Esophagus squamous epithelium (tissue), 5 donors: ENCODE measurements around the gene ORC3. TPM values are rescaled to one million over a fixed set of nuclear protein-coding genes. Genes with fewer than 3 reads are reported as not detected.
A peak's percentile ranks its signal among the peaks of the same experiment; 100 is the strongest.

Source experiments
- DNase-seq: peaks from one replicate; lab custom pipeline; 2025; lab: John Stamatoyannopoulos, UW
- H3K27ac ChIP-seq, 4 donors: fragments of 200-600 bp; sonication (generic); one replicate each; pipeline ENCODE4 v1.5.1; 2016 to 2019; ENCODE audit warnings: mild to moderate bottlenecking in 1 of 4
- H3K27me3 ChIP-seq, 4 donors: fragments of 200-600 bp; sonication (generic); 1 replicate in 3 of 4; 2 replicates in 1 of 4; pipeline versions ENCODE4 v1.5.1 to v1.6.0; 2017 to 2021; ENCODE audit warnings: antibody characterized with exemption in 1 of 4
- H3K36me3 ChIP-seq, 3 donors: fragments of 200-600 bp; sonication (generic); one replicate each; pipeline ENCODE4 v1.5.1; 2016 to 2019
- H3K4me1 ChIP-seq, 3 donors: fragments of 200-600 bp; sonication (generic); one replicate each; pipeline ENCODE4 v1.5.1; 2017 to 2019
- H3K4me3 ChIP-seq, 4 donors: fragments of 200-600 bp; sonication (generic); 1 replicate in 3 of 4; 2 replicates in 1 of 4; pipeline ENCODE4 v1.5.1; 2016 to 2019; ENCODE audit warnings: mild to moderate bottlenecking in 2 of 4, moderate library complexity in 1 of 4
- H3K9me3 ChIP-seq, 3 donors: fragments of 200-600 bp; sonication (generic); one replicate each; pipeline ENCODE4 v1.5.1; 2016 to 2019
- POLR2A ChIP-seq, 4 donors: fragments of 450-650 bp; IDR thresholded peaks; one replicate each; pipeline ENCODE4 v1.6.1; 2017; ENCODE audit warnings: antibody characterized with exemption in 4 of 4, mild to moderate bottlenecking in 4 of 4, moderate library complexity in 3 of 4
- WGBS, 2 donors: methylation state at CpG; one replicate each; pipeline ENCODE4 v1.1.5; 2018; 5-methylcytosine and 5-hydroxymethylcytosine counted together
- intact Hi-C: fragments of 100-400 bp; cut with DNase I; formaldehyde crosslinking; loops from one replicate; pipeline ENCODE4 v1.15.0; 2022
- total RNA-seq, 4 donors: library from RNA; depleted of rRNA; stranded (reverse); fragments of >200 nt; gene quantifications; one replicate each; pipeline ENCODE4 v1.1.0, GENCODE V29; 2016
- TF ChIP-seq, protein P1 (sequence below), 6 experiments: fragments of 450-650 bp in 4 of 6; fragments of 200-600 bp in 2 of 6; sonication (generic) in 2 of 6; IDR thresholded peaks; one replicate each; pipeline ENCODE4 v1.5.1; 2016 to 2019; ENCODE audit warnings: antibody characterized with exemption in 6 of 6, mild to moderate bottlenecking in 4 of 6, moderate library complexity in 4 of 6
- donor health status: DM: yes; HTN: yes; CAD: no.

ORC3 gene
- total RNA-seq, 4 donors from 2014 or later = 8.6 to 15.4 (median 12.7) TPM

DNA sequence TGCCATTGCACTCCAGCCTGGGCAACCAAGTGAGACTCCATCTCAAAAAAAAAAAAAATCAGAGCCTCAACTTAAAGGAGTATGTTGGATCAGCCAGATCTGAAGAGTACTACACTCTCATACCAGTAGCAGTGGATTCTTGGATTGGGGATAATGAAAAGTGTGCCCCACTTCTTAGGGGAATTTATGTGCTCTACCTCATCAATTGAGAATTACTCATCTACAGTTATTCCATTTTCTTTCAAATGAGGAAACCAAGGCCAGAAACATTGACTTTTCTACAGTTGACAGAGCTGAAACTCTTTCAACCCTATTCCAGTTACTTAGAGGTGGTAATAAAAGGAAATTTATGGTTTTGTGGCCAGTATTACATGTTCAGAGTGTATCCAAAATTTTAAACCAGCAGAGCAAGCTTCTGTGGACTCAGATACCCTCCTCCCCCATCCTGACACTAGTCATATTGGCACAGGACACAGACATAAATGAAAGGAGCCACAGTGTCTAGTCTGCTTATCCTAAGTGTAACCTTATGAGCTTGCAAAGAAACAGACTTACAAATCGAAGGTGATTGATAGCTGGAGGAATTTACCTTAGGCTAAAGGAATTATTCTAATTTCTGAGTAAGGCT lies 51.2 kb downstream of the ORC3 start:
- peaks cover 0 to 32% (median 0%) of the 10 kb centered on the region in 3 donors for H3K36me3 ChIP-seq
- no peaks in the 10 kb centered on the region for H3K27me3 ChIP-seq
- no peak overlapping the region for H3K27ac ChIP-seq
- no peak for DNase-seq
- WGBS, 2 donors = 29 to 38% methylated on average over 1 of the region's 1 CpG
- intact Hi-C loops = no loop called here
- TF ChIP-seq, protein P1, sequence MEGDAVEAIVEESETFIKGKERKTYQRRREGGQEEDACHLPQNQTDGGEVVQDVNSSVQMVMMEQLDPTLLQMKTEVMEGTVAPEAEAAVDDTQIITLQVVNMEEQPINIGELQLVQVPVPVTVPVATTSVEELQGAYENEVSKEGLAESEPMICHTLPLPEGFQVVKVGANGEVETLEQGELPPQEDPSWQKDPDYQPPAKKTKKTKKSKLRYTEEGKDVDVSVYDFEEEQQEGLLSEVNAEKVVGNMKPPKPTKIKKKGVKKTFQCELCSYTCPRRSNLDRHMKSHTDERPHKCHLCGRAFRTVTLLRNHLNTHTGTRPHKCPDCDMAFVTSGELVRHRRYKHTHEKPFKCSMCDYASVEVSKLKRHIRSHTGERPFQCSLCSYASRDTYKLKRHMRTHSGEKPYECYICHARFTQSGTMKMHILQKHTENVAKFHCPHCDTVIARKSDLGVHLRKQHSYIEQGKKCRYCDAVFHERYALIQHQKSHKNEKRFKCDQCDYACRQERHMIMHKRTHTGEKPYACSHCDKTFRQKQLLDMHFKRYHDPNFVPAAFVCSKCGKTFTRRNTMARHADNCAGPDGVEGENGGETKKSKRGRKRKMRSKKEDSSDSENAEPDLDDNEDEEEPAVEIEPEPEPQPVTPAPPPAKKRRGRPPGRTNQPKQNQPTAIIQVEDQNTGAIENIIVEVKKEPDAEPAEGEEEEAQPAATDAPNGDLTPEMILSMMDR (IDR thresholded peaks at IDR 0.05) = no peak
- no peak for TF ChIP-seq POLR2A (IDR thresholded peaks at IDR 0.05)
- no peaks in the 10 kb centered on the region for H3K9me3 ChIP-seq
- no peak overlapping the region for H3K4me3 ChIP-seq
- no peaks in the 10 kb centered on the region for H3K4me1 ChIP-seq

- WGBS, 2 donors = 13 to 44% methylated on average over 1 of the region's 1 CpG
- DNase-seq = no peak
- peak overlapping the region in 1 of 4 donors; percentile 22 for H3K4me3 ChIP-seq
- peaks cover 0 to 6% (median 0%) of the 10 kb centered on the region in 3 donors for H3K36me3 ChIP-seq
- no peaks in the 10 kb centered on the region for H3K4me1 ChIP-seq
- H3K27me3 ChIP-seq = no peaks in the 10 kb centered on the region
- no peak overlapping the region for H3K27ac ChIP-seq
- TF ChIP-seq POLR2A (IDR thresholded peaks at IDR 0.05) = no peak
- TF ChIP-seq, protein P1 (IDR thresholded peaks at IDR 0.05) = no peak
- intact Hi-C loops = no loop called here
- H3K9me3 ChIP-seq = no peaks in the 10 kb centered on the region
These were observed 55.1 kb downstream of the ORC3 start for GRCh38 chr6:87645080-87645479.

- DNase-seq = no peak
- H3K36me3 ChIP-seq = peaks cover 0 to 35% (median 0%) of the 10 kb centered on the region in 3 donors
- 50 to 55% methylated on average over 3 of the region's 3 CpGs for WGBS, 2 donors
- TF ChIP-seq POLR2A (IDR thresholded peaks at IDR 0.05) = no peak
- TF ChIP-seq, protein P1 (IDR thresholded peaks at IDR 0.05) = no peak
- H3K4me3 ChIP-seq = no peak overlapping the region
- H3K27me3 ChIP-seq = no peaks in the 10 kb centered on the region
- no peaks in the 10 kb centered on the region for H3K4me1 ChIP-seq
- no peak overlapping the region for H3K27ac ChIP-seq
- no peaks in the 10 kb centered on the region for H3K9me3 ChIP-seq
- intact Hi-C loops = no loop called here
These were observed 63.4 kb downstream of the ORC3 start for GRCh38 chr6:87653074-87653962.

- no peak for DNase-seq
- no peak overlapping the region for H3K27ac ChIP-seq
- H3K36me3 ChIP-seq = peaks cover 0 to 33% (median 0%) of the 10 kb centered on the region in 3 donors
- WGBS, 2 donors = 79 to 82% methylated on average over 1 of the region's 1 CpG
- H3K27me3 ChIP-seq = no peaks in the 10 kb centered on the region
- no peak overlapping the region for H3K4me3 ChIP-seq
- TF ChIP-seq, protein P1 (IDR thresholded peaks at IDR 0.05) = no peak
- no peak for TF ChIP-seq POLR2A (IDR thresholded peaks at IDR 0.05)
- H3K4me1 ChIP-seq = no peaks in the 10 kb centered on the region
- intact Hi-C loops = no loop called here
- no peaks in the 10 kb centered on the region for H3K9me3 ChIP-seq
These were observed 64.2 kb downstream of the ORC3 start for GRCh38 chr6:87654122-87654521.
